ENCODE results near the gene SPACDR.
"Not testable (repeated sequence)": the region's sequence is repeated elsewhere in the genome, so short reads cannot be mapped to it uniquely, and the experiment has no call there.

The SPACDR gene, protein sequence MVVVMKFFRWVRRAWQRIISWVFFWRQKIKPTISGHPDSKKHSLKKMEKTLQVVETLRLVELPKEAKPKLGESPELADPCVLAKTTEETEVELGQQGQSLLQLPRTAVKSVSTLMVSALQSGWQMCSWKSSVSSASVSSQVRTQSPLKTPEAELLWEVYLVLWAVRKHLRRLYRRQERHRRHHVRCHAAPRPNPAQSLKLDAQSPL

GRCh38 chr7:100464210-100464660, at the start of gene SPACDR:
TSS of gene SPACDR (minus strand) at chr7:100464260. CDS start at chr7:100464025, 235 bp downstream.
- no peak for DNase-seq (ENCODE audit: low read depth in 2 of 2, low spot score in 1 of 2)

- DNase-seq (ENCODE audit: low read depth in 2 of 2, low spot score in 1 of 2): no peak
These were observed 49.3 kb upstream of the SPACDR start for GRCh38 chr7:100513212-100513810.

- DNase-seq (ENCODE audit: low read depth in 2 of 2, low spot score in 1 of 2): no peak
These were observed 46.6 kb upstream of the SPACDR start for GRCh38 chr7:100510437-100511239.

DNA sequence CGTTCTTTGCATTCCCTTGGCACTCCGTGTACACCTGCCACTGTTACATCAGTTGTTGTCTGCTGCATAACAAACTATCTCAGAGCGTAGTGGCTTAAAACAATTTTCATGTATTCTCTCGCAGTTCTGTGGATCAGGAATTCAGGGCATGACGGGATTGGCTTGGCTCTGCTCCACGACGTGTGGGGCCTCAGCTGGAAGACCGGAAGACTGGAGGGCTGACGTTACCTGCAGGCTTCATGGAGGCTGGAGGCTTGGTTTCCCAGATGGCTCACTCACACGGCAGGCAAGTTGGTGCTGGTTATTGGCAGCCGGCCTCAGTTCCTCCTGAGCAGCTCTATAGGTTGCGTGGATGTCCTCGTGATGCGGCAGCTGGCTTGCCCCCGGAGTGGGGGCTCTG, 45.2 kb upstream of the SPACDR start:
- no peak for DNase-seq (ENCODE audit: low read depth in 2 of 2, low spot score in 1 of 2)

DNA sequence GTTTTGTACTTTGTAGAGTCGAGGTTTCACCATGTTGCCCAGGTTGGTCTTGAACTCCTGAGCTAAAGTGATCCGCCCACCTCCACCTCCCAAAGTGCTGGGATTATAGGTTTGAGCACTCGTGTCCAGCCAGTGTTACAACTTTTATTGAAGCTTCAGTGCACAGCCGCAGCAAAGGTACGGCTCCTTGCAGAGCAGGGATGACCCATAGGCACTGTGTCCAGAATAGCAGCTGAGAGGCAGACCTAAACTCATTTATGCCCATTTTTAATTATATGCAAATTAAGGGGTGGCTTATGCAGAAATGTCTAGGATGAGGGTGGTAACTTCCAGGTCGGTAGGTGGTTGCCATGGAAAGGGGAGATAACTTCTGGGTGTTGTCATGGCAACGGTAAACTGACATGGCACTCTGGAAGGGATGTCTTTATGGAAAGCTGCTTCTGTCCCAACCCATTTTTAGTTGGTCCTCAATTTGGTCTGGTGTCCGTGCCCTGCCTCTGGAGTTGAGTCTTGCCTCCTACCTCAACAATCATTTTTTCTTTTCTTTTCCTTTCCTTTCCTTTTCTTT, 42.4 kb upstream of the SPACDR start:
- DNase-seq (ENCODE audit: low read depth in 2 of 2, low spot score in 1 of 2): no peak

DNA sequence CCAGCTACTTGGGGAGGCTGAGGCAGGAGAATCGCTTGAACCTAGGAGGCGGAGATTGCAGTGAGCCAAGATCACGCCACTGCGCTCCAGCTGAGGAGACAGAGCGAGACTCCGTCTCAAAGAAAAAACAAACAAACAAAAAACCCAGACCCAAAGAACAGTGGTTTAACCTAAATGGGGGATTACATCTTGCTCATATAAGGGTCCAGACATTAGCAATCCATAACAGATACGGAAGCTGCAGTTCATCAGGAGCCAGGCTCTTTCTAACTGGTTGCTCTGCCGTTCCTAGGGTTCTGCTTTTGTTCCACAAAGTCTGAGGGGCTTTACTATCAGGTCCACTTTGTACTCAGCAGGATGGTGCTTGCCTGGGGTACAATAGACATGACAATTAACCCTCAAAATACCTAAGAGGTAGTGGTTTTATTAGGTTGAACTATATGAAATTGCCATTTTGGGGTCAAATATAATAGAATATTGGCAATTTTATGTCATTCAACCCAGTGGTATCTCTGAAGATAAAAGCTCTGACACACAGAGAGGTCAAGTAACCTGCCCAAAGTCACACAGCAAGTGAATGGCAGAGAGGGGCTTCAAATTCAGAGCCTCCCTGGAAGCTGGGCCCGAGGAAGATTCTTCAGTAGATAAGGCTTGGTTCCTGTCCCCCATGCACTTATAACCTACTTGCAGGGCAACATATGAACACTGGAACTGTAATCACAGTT, 41.0 kb upstream of the SPACDR start:
- no peak for DNase-seq (ENCODE audit: low read depth in 2 of 2, low spot score in 1 of 2)

- DNase-seq (ENCODE audit: low read depth in 2 of 2, low spot score in 1 of 2): not testable (repeated sequence)
These were observed 40.0 kb upstream of the SPACDR start for GRCh38 chr7:100504031-100504430.

DNA sequence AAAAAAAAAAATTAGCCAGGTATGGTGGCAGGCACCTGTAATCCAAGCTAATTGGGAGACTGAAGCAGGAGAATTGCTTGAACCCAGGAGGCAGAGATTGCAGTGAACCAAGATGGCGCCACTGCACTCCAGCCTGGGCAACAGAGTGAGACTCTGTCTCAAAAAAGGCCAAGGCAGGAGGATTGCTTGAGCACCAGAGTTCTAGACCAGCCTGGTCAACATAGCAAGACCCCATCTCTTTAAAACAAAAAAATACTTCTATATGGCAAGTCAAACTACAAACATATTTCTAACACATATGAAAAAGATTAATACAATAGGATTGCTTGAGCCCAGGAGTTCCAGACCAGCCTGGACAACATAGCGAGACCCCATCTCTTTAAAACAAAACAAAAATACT, 36.7 kb upstream of the SPACDR start:
- DNase-seq (ENCODE audit: low read depth in 2 of 2, low spot score in 1 of 2): not testable (repeated sequence)

GRCh38 chr7:100496509-100496908, 32.4 kb upstream of the SPACDR start:
- DNase-seq (ENCODE audit: low read depth in 2 of 2, low spot score in 1 of 2): no peak

GRCh38 chr7:100493476-100494264, 29.6 kb upstream of the SPACDR start:
- DNase-seq (ENCODE audit: low read depth in 2 of 2, low spot score in 1 of 2): no peak

- DNase-seq (ENCODE audit: low read depth in 2 of 2, low spot score in 1 of 2): no peak
These were observed 28.8 kb upstream of the SPACDR start for GRCh38 chr7:100492738-100493475.

- no peak for DNase-seq (ENCODE audit: low read depth in 2 of 2, low spot score in 1 of 2)
These were observed 27.1 kb upstream of the SPACDR start for GRCh38 chr7:100491192-100491578.

DNA sequence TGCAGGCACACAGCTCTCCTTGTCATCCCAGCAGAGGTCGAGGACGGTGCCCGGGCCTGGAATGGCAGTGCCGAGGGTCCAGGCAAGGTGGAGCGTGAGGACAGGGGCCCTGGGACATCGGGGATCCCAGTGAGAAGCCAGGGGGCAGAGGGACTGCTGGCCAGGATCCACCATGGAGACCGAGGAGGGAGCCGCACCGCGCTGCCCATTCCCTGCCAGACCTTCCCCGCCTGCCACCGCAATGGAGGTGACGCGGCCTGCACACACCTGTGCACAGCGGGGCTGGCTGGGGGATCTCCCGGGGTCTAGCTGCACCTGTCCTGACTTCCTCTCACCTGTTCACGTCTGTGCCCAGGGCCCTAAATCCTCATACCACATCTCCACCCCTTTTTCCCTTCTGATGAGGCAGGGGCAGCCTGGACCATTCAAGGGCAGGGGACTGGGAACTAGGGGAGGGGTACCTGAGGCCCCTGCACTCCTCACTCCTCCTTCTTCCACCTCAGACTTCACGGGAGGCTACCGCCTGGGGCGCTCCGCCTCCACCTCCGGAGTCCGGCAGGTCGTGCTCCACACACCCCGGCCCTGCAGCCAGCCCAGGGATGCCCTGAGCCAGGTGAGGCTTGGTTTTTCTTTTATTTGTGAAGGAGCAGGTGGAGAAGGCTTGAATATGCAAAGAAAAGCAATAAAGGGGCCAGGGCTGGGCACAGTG, 26.6 kb upstream of the SPACDR start:
- no peak for DNase-seq (ENCODE audit: low read depth in 2 of 2, low spot score in 1 of 2)

GRCh38 chr7:100489824-100490223, 25.8 kb upstream of the SPACDR start:
- no peak for DNase-seq (ENCODE audit: low read depth in 2 of 2, low spot score in 1 of 2)

GRCh38 chr7:100489121-100489520, 25.1 kb upstream of the SPACDR start:
- no peak for DNase-seq (ENCODE audit: low read depth in 2 of 2, low spot score in 1 of 2)

- no peak for DNase-seq (ENCODE audit: low read depth in 2 of 2, low spot score in 1 of 2)
These were observed 24.5 kb upstream of the SPACDR start for GRCh38 chr7:100488333-100489095.

DNA sequence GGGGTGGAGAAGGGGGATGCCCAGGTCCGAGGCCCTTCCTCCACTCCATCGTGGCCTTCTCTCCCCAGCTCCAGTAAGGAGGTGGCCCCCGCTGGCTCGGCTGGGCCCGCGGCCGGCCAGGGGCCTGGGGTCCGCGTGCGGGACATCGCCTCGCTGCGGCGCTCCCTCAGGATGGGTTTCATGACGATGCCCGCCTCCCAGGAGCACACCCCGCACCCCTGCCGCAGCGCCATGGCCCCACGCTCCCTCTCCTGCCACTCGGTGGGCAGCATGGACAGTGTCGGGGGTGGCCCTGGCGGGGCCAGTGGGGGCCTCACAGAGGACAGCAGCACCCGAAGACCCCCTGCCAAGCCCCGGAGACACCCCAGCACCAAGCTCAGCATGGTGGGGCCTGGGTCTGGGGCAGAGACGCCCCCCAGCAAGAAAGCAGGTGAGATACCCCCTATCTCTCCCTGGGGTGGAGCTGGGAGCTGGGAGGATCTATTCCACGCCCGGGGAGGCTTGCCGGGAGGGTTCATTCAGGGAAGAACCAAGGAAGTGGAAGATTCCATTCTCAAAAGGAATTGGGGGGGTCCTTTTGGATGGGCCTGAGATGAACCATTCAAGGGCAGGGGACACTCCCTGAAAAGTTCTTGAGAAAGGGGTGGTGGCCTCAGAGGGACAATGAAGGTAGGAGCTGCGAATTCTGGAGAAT, 22.8 kb upstream of the SPACDR start:
- DNase-seq (ENCODE audit: low read depth in 2 of 2, low spot score in 1 of 2): no peak

GRCh38 chr7:100486111-100486636, 22.1 kb upstream of the SPACDR start:
- DNase-seq (ENCODE audit: low read depth in 2 of 2, low spot score in 1 of 2): no peak

Measured in stimulated activated CD8-positive, alpha-beta memory T cell treated with anti-CD3 and anti-CD28 coated beads, Interleukin-4, amount 100 ng/mL, for 1 hour (primary cell).